Right kidney (tissue), 1 donor: Measurements from ENCODE around the gene MN1.

Source experiments
- DNase-seq: peaks from one replicate; pipeline ENCODE4 v3.0.0-alpha.2; 2016

The MN1 gene

GRCh38 chr22:27827604-27828587 lies 26.3 kb upstream of the MN1 start:
- DNase-seq: no peak

DNA sequence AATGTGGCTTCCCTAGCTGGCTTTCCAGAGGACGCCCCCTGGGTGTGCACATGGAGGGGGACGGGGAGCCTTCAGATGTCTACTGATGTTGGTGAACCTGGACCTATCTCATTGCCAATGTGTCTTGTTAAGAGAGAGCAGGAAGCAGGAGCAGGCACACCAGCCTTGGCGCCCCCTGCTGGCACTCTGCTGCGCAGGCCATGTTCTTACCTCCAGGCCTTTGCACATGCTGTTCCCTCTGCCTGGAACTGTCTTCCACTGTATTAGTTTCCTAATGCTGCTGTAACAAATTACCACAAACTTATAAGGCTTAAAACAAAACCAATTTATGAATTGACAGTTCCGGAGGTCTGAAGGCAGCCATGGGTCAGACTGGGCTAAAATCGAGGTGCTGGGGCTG lies 23.6 kb upstream of the MN1 start:
- DNase-seq: no peak

DNA sequence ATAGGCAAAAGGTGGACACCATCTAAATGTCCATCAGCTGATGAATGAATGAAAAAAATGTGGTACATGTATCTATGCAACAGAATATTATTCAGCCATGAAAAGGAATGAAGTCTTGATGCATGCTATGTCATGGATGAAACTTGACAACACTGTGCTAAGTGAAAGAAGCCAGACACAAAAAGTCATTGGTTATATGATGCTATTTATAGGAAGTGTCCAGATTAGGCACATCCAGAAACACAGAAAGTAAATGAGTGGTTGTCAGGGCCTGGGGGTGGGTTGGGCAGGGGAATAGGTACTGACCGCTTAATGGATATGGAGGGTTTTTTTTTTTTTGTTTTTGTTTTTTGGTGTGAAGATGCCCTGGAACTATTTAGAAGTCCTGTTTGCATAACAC lies 21.7 kb upstream of the MN1 start:
- DNase-seq: no peak

- no peak for DNase-seq
These were observed 19.6 kb upstream of the MN1 start for GRCh38 chr22:27820896-27821866.

- no peak for DNase-seq
These were observed 15.0 kb upstream of the MN1 start for GRCh38 chr22:27816552-27816951.

GRCh38 chr22:27815826-27816530 lies 14.4 kb upstream of the MN1 start:
- no peak for DNase-seq

- DNase-seq: no peak
These were observed 13.4 kb upstream of the MN1 start for GRCh38 chr22:27814993-27815392.

- DNase-seq: no peak
These were observed 10.2 kb upstream of the MN1 start for GRCh38 chr22:27811778-27812177.

DNA sequence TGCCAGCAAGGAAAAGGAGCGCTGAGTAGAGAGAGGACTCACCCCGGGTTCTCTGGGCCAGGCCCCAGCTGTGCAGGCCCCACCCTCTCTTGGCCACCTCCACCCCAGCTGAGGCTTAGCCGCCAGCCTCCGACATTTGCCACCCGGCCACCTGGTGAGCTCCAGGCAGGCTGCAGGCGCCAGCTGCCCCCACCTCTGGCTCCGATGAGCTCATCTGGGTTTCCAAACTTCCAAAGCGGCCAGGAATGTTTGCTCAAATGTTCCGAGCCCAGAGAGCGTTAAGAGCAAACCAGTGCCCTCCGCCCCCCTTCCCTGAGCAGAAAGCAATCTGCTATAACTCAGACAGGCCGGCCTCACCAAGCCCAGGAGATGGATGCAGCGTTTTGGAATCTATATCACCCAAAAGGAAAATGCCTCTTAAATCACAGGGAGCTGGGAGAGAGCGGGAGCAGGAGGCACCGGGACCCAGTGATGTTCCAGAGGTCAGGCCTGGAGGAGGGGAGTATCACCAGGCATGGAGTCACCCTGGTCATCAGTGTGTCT lies 9.1 kb upstream of the MN1 start:
- DNase-seq: no peak

- no peak for DNase-seq
These were observed 8.4 kb upstream of the MN1 start for GRCh38 chr22:27809700-27810608.

GRCh38 chr22:27809226-27809603 lies 7.7 kb upstream of the MN1 start:
- DNase-seq: no peak

GRCh38 chr22:27808451-27809225 lies 7.1 kb upstream of the MN1 start:
- no peak for DNase-seq

- no peak for DNase-seq
These were observed 4.3 kb upstream of the MN1 start for GRCh38 chr22:27805841-27806240.

GRCh38 chr22:27804470-27805297 lies 3.1 kb upstream of the MN1 start:
- DNase-seq: peak; percentile 68

DNA sequence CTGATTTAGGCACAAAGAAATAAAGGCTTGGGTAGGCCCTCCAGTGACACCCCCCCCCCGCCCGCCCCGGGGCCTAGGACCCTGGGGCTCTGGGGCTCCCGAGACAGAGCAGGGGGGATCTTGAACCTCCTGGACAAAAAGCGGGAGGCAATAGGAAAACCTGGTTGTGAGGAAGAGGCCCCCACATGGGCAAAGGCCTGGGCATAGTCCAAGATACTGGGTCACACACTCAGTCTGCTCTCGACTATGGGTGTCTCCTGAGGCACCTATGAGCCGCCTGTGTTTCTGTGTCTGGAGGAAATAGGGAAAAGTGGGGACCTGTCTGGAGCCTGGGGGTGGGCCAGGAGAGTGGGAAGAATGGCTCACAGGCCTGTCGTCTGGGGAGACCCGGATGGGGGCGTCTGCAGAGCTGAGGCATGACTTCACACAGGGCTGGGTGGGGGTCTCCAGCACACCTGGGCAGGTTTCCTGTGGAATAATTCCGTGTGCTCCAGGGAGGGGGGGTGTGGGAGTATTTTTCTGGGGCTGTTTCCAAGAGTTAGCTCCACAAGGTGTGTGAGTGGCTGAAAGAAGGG lies 2.4 kb upstream of the MN1 start:
- no peak for DNase-seq

DNA sequence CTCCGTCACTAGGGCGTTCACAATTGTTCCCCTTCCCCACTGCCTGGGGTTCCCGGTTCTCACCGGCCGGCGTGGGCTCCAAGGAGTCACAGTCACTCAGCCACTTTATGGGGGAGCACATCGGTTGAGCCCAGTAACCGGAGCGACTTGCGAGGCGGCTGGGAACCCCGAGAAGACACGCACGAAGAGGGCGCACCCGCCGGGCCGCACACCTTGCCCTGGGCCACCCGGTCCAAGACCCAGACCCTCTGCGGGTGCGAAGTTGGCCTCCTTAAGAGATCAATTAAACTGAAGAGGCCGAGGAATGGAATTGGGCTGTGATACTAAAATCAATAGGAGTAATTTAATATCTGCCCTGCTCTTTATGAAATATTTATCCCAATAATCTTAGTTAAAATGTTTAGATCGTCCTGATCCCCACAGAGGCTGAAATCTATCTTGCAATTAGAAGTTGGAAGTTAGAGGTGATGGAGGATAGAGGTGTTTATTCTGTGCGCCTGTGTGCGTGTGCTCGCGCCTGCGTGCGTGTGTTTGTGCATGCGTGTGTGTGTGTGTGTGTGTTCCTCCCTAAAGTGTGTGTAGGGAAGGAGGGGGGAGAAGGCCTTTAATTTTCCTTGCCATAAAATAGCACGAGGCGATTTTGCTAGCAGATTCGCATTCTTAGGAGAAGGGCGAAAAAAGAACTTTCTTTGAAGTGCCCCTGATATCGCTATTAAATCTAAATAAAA lies 954 bp upstream of the MN1 start:
- no peak for DNase-seq

DNA sequence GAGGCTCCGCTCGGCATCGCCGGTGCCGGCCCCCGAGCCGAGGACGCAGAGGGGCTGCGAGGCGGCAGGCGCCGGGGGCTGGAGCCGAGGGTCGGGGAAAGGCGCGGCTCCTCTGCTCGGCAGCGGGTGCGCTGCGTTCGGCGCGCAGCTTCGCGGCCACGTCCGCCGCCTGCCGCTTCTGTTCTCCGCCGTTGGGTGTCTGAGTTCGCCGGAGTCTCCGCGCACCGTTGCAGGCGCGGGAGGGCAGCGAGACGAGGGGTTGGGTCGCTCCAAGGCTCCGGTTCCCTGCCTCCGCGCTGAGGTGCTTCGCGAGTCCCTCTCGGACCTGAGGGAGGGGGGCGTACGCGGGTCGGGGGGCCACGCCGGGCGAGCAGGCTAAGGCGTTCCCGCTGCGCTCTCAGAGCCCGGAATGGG lies 347 bp downstream of the MN1 start:
- peak; percentile 87 for DNase-seq
